Right ventricle myocardium superior (tissue), 1 donor: ENCODE results near the gene BTBD6. TPM values are rescaled to one million over a fixed set of nuclear protein-coding genes. Genes with fewer than 3 reads are reported as not detected.
"Not testable (repeated sequence)": the region's sequence is repeated elsewhere in the genome, so short reads cannot be mapped to it uniquely, and the experiment has no call there.

Experiments used
- ATAC-seq: fragments of 200-7000 bp; cut with Tn5 transposase; one replicate; pipeline ENCODE4 v1.9.1; 2020; ENCODE audit warnings: mild to moderate bottlenecking; ENCODE audit not compliant: poor library complexity
- DNase-seq: peaks from one replicate; pipeline ENCODE4 v3.0.0-alpha.2; 2020
- intact Hi-C: fragments of 100-400 bp; cut with DNase I; formaldehyde crosslinking; loops from one replicate; pipeline ENCODE4 v1.11.2; 2022
- total RNA-seq: library from RNA; stranded (reverse); fragmentation: NEBNext Ultra II Directional; extraction: Animal tissue kit (Norgen Biotek cat#: 25700); gene quantifications from one replicate; pipeline ENCODE4 v1.2.1, GENCODE V29; 2021
- donor health status: DM: no; HTN: yes; CAD: no; lungs with severe emphysema.

The BTBD6 gene
- total RNA-seq, 1 donor from 2014 or later: 45.5 TPM

- ATAC-seq: peak; percentile 77
- intact Hi-C loops: loop anchor here (10.0 kb wide), 1 partner anchor 170 kb away; no protein-coding TSS in a partner anchor
These were observed 6.7 kb downstream of the BTBD6 start for GRCh38 chr14:105255021-105255507.

DNA sequence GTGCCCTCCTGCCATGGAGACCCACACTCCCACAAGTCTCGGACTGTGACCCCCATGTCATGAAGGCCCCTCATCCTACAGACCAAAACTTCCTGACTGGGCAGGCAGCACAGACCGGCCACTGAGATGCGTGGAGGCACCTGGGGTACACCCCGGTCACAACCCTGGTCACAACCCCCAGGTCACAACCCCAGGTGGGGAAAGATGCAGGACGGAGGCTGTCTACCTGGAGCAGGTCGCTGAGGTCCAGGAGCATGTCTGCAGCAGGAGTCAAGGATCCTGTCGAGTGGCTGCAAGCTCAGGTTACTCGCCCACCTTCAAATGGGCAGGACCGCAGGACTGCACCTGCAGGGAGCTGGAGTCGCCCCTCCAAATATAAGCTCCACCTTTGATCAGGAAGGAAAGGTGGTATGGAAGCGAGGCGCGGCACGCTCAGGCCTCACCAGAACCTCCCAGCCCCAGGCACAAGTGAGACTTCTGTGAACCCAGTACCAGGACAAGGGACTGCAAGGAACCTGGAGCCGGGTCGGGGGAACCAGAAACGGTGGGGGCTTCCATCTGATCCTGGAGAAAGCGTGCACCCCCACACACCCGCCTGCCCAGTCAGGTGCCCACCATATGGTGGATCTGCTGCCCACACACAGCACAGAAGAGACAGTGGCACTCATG is 8.1 kb downstream of the BTBD6 start:
- no peak for ATAC-seq
- DNase-seq: no peak
- intact Hi-C loops: loop anchor here (10.0 kb wide), 1 partner anchor 172 kb away; no protein-coding TSS in a partner anchor

More at GRCh38 chr14:105255021-105255507, 6.7 kb downstream of the BTBD6 start:
- no peak for DNase-seq

- intact Hi-C loops: loop anchor here (10.0 kb wide), 1 partner anchor 173 kb away; no protein-coding TSS in a partner anchor
- DNase-seq: no peak
These were observed 9.1 kb downstream of the BTBD6 start for GRCh38 chr14:105257464-105257863.

GRCh38 chr14:105258846-105259245 is 10.5 kb downstream of the BTBD6 start:
- DNase-seq: no peak
- intact Hi-C loops: loop anchor here (10.0 kb wide), 1 partner anchor 174 kb away; no protein-coding TSS in a partner anchor
- no peak for ATAC-seq

More at GRCh38 chr14:105257464-105257863, 9.1 kb downstream of the BTBD6 start:
- ATAC-seq: no peak

- intact Hi-C loops: no loop called here
- DNase-seq (no peak), ATAC-seq (no peak)
These were observed 12.6 kb downstream of the BTBD6 start for GRCh38 chr14:105260959-105261358.

DNA sequence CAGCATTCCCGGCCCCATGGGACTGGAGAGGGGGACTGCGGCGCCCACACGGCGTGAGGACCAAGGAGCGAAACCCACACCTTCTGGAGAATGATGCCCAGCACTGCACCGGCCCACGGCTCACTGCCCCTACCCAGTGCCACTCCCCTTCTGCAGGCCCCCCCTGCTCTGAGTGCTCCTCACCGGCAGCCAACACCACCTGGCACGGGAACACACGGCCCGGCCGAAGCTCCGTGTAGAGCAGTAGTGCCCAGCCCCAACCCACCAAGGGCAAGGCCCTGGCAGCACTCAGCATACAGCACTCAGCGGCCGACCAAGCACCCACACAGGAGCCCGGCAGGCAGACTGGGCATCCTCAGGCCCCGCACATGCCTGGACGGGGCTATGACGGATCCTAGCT is 13.4 kb downstream of the BTBD6 start:
- ATAC-seq (peak; percentile 88), DNase-seq (peak; percentile 74)
- intact Hi-C loops: no loop called here

GRCh38 chr14:105267820-105268548 is 19.7 kb downstream of the BTBD6 start:
- intact Hi-C loops: no loop called here
- DNase-seq (no peak), ATAC-seq (peak; percentile 72)

- ATAC-seq (no peak), DNase-seq (no peak)
- intact Hi-C loops: no loop called here
These were observed 20.5 kb downstream of the BTBD6 start for GRCh38 chr14:105268736-105269354.

DNA sequence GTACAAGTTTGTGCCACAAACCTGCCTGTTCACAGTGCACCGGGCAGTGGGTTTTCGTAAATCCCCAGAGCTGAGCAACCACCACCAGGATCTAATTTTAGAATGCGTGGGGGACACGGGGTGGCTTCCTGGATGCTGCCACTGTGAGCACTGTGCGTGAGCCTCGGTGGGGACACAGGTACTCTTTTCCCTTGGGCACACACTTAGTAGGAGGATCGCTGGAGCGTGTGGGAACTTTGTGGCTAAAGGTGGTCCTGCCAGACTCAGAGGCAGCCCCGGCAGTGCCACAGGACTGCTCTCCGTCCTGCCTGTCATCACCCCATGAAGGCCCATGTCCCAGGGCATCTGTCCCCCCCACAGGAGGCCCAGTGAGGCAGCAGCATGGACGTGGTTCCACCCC is 21.1 kb downstream of the BTBD6 start:
- DNase-seq: no peak
- ATAC-seq: no peak
- intact Hi-C loops: no loop called here

DNA sequence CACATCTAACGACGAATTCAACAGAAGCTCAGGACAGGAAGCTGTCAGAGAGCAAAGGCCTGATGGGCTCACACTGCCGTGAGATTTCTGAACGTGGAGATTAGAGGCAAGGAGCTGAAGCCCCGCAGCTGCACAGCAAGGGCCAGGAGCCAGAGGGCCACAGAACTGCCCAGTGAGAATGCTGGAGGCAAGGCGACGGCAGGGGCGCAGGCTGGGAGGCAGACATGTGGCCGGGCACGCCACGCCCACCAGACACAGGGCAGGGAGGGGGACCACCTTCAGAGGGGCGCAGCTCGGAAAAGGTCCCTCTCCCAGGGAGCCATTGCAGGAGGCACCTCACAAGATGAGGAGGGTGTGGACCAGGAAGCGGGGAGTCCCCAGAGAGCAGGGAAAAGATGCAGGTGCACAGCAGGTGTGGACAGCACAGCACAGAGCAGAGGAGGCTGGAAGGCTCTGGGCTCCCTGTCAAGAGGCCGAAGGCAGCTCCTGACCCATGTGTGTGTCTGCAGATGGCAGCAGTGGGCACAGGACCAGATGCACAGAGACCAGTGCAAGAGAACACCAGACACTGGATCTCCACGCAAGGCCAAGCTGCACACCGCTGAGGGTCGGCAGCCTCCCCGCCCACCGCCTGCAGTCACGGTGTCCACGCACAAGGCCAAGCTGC is 23.0 kb downstream of the BTBD6 start:
- no peak for DNase-seq
- intact Hi-C loops: no loop called here
- ATAC-seq: no peak

DNA sequence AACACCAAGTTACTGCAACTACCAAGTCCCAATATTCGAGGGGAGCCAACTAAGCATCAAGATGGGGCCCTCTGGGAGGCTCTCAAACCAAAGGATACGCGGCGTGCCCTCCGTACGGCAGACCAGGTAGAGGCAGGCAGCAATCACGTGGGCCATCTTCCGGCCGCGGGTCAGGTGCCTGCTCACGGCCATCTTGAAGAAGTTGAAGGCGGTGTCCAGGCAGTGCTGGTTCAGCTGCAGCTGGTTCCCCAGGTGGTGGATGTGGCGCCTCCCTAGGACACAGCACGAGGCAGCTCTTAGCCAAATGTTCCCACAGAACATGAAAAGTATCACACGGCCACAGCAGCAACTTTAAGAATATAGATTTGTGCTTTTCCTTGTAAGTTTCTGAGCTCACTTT is 24.3 kb downstream of the BTBD6 start:
- no peak for DNase-seq
- intact Hi-C loops: no loop called here

DNA sequence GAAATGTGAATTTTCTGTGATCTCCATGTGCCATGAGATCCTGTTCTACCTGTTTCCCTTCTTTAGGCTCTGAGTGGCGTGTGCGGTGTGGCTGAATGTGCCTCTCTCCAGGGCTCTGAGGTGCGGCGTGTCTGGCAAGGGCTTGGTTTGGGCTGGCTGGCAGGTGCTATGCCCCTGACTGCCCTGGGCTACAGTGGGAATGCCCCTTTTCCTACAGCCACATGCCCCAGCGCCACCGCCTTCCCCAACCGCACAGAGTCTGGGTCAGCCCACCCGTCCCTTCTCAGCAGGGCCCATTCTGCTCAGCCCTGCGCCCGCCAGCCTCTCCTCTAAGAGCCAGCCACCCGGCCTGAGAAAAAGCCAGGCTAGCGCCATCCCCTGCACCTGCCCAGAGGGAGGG is 24.7 kb downstream of the BTBD6 start:
- DNase-seq (no peak), ATAC-seq (no peak)
- intact Hi-C loops: no loop called here

More for the DNA sequence above, 24.3 kb downstream of the BTBD6 start:
- ATAC-seq: no peak

GRCh38 chr14:105274637-105275036 is 26.3 kb downstream of the BTBD6 start:
- DNase-seq (no peak), ATAC-seq (no peak)
- intact Hi-C loops: no loop called here

- ATAC-seq: peak; percentile 79
- DNase-seq: no peak
- intact Hi-C loops: no loop called here
These were observed 27.1 kb downstream of the BTBD6 start for GRCh38 chr14:105275267-105275946.

GRCh38 chr14:105277448-105277847 is 29.1 kb downstream of the BTBD6 start:
- ATAC-seq, intact Hi-C loops, DNase-seq: not testable (repeated sequence)

GRCh38 chr14:105279642-105280361 is 31.5 kb downstream of the BTBD6 start:
- DNase-seq: no peak
- intact Hi-C loops: loop anchor here (5.0 to 10.0 kb wide), 2 partner anchors 78 to 195 kb away; no protein-coding TSS in a partner anchor

DNA sequence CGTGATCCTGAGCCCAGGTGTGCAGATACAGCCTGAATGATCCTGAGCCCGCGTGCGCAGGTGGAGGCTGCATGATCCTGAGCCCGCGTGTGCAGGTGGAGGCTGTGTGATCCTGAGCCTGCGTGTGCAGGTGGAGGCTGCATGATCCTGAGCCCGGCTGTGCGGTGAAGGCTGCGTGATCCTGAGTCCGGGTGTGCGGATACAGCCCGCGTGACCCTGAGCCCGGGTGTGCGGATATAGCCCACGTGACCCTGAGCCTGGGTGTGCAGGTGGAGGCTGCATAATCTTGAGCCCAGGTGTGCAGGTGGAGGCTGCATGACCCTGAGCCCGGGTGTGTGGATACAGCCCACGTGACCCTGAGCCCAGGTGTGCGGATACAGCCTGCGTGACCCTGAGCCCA is 32.2 kb downstream of the BTBD6 start:
- ATAC-seq (no peak), DNase-seq (no peak)
- intact Hi-C loops: loop anchor here (5.0 to 10.0 kb wide), 2 partner anchors 78 to 196 kb away; no protein-coding TSS in a partner anchor

More at GRCh38 chr14:105279642-105280361, 31.5 kb downstream of the BTBD6 start:
- ATAC-seq: no peak
